OCI-LY1 (cell line): ENCODE results near the gene RRAD.

Experiments used
- CTCF ChIP-seq: fragments of 200-600 bp; sonication (generic), shearing (Covaris generic); IDR thresholded peaks from 2 replicates; pipeline ENCODE4 v1.5.1; 2017; ENCODE audit warnings: mild to moderate bottlenecking, antibody characterized with exemption, low read length, moderate library complexity, mixed read lengths
- EZH2 ChIP-seq: fragments of 200-600 bp; sonication (generic), shearing (Covaris generic); IDR thresholded peaks from 2 replicates; pipeline ENCODE4 v1.8.0; 2017; ENCODE audit warnings: borderline replicate concordance, mixed run types, mild to moderate bottlenecking, antibody characterized with exemption, low read length, moderate library complexity, mixed read lengths

DNA sequence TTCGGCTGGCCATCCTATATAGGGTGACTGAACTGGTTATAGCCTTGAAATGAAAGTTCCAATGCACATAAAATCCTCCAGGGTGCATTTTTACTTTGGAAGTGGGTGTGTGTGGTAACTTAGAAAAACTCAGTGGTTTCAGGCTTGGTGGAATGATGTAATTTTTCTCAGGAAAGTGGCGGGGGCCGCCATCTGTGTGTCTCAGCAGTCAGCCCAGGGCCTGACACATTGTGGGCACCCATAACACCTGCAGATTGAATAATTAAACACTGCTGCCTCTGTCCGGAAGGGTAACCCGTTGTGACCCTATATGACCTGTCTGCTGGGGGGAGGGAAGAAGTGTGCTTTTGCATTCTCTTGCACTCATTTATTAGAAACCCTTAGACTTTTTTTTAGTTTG, 47.3 kb downstream of the RRAD start:
- TF ChIP-seq EZH2 (no peak), CTCF (no peak)
